HG03095 (cell line): ENCODE results near the gene SHROOM3.

Source experiments
- ATAC-seq: cut with Tn5 transposase; IDR thresholded peaks from one replicate; pipeline ENCODE4 v1.9.1; 2021; ENCODE audit warnings: moderate library complexity; ENCODE audit not compliant: unreplicated experiment

The SHROOM3 gene

GRCh38 chr4:76563454-76564122 lies 128.6 kb downstream of the SHROOM3 start:
- no peak for ATAC-seq

- no peak for ATAC-seq
Observed at GRCh38 chr4:76564123-76564915, 129.3 kb downstream of the SHROOM3 start.

- ATAC-seq = no peak
Observed at GRCh38 chr4:76568262-76568661, 133.2 kb downstream of the SHROOM3 start.

GRCh38 chr4:76569225-76569624 lies 134.2 kb downstream of the SHROOM3 start:
- no peak for ATAC-seq

GRCh38 chr4:76569706-76570105 lies 134.7 kb downstream of the SHROOM3 start:
- ATAC-seq = no peak

GRCh38 chr4:76570141-76570973 lies 135.3 kb downstream of the SHROOM3 start:
- no peak for ATAC-seq

GRCh38 chr4:76571274-76571673 lies 136.2 kb downstream of the SHROOM3 start:
- ATAC-seq = no peak

- no peak for ATAC-seq
Observed at GRCh38 chr4:76572224-76572623, 137.2 kb downstream of the SHROOM3 start.

- ATAC-seq = no peak
Observed at GRCh38 chr4:76576824-76577223, 141.8 kb downstream of the SHROOM3 start.

- ATAC-seq = no peak
Observed at GRCh38 chr4:76578002-76578560, 143.1 kb downstream of the SHROOM3 start.

GRCh38 chr4:76579596-76580375 lies 144.8 kb downstream of the SHROOM3 start:
- ATAC-seq = no peak

- ATAC-seq = no peak
Observed at GRCh38 chr4:76581077-76581962, 146.3 kb downstream of the SHROOM3 start.

- ATAC-seq = no peak
Observed at GRCh38 chr4:76582074-76582816, 147.2 kb downstream of the SHROOM3 start.

GRCh38 chr4:76582817-76583087 lies 147.7 kb downstream of the SHROOM3 start:
- no peak for ATAC-seq

GRCh38 chr4:76584241-76585152 lies 149.5 kb downstream of the SHROOM3 start:
- no peak for ATAC-seq

- ATAC-seq = no peak
Observed at GRCh38 chr4:76585272-76585671, 150.2 kb downstream of the SHROOM3 start.

GRCh38 chr4:76585897-76586360 lies 150.9 kb downstream of the SHROOM3 start:
- no peak for ATAC-seq

- ATAC-seq = no peak
Observed at GRCh38 chr4:76588274-76588673, 153.2 kb downstream of the SHROOM3 start.
